H1 (cell line): ENCODE data around the gene CHI3L1. TPM values are rescaled to one million over a fixed set of nuclear protein-coding genes. Genes with fewer than 3 reads are reported as not detected.

Experiments used
- CTCF ChIA-PET: fragments of 300-600 bp; sonication (Branson Sonifier 250); formaldehyde crosslinking; loops from one replicate; lab custom pipeline; 2021; ENCODE audit not compliant: partially characterized antibody; lab: Charles Lee
- POLR2A ChIA-PET: fragments of 300-600 bp; sonication (Branson Sonifier 250); formaldehyde crosslinking; loops from one replicate; lab custom pipeline; 2021; ENCODE audit warnings: inconsistent platforms; ENCODE audit not compliant: partially characterized antibody; lab: Charles Lee
- DNase-seq, 2 experiments: peaks; one replicate each; pipeline versions ENCODE4 v3.0.0 to v3.0.0-alpha.2; 2010 to 2022; ENCODE audit warnings: low spot score in 2 of 2, low read depth in 1 of 2, mixed read lengths in 1 of 2
- FAIRE-seq: peaks from 2 replicates; lab custom pipeline; 2011; peaks lifted over from hg19 to GRCh38; lab: Jason Lieb, UNC
- H2AFZ ChIP-seq: 2 replicates; pipeline ENCODE4 v1.8.1; 2012; ENCODE audit warnings: low read length, inconsistent platforms
- H2AK5ac ChIP-seq: 2 replicates; pipeline ENCODE4 v1.6.1; 2013; ENCODE audit warnings: low read depth, low read length
- H2BK120ac ChIP-seq: replicated peaks from 2 replicates; pipeline ENCODE3; 2013; ENCODE audit warnings: low read depth, low read length, inconsistent platforms
- H2BK12ac ChIP-seq: 2 replicates; pipeline ENCODE4 v1.6.1; 2013; ENCODE audit warnings: low read depth, low read length
- H2BK15ac ChIP-seq: 2 replicates; pipeline ENCODE4 v1.6.1; 2013; ENCODE audit warnings: low read length
- H2BK20ac ChIP-seq: 2 replicates; pipeline ENCODE4 v1.6.1; 2013; ENCODE audit warnings: low read length
- H2BK5ac ChIP-seq: 2 replicates; pipeline ENCODE4 v1.6.1; 2013; ENCODE audit warnings: low read depth, low read length
- H3K14ac ChIP-seq: 2 replicates; pipeline ENCODE4 v1.6.1; 2013; ENCODE audit warnings: inconsistent platforms; ENCODE audit not compliant: insufficient read length
- H3K18ac ChIP-seq: 2 replicates; pipeline ENCODE4 v1.6.1; 2013; ENCODE audit warnings: low read length; ENCODE audit errors: extremely low read depth
- H3K23ac ChIP-seq: 2 replicates; pipeline ENCODE4 v1.6.1; 2013; ENCODE audit warnings: inconsistent platforms; ENCODE audit not compliant: insufficient read length
- H3K23me2 ChIP-seq: 2 replicates; pipeline ENCODE4 v1.6.1; 2013; ENCODE audit warnings: low read depth, low read length
- H3K27ac ChIP-seq: 2 replicates; pipeline ENCODE4 v1.6.1; 2011; ENCODE audit warnings: low read depth, low read length, inconsistent platforms
- H3K27me3 ChIP-seq, 4 experiments: replicated peaks in 1 of 4; 1 replicate in 1 of 4; 2 replicates in 3 of 4; pipeline versions ENCODE4 v1.6.1 to v1.8.1; 2011 to 2013; ENCODE audit warnings: low read length in 3 of 4, mild to moderate bottlenecking in 3 of 4, inconsistent platforms in 2 of 4, mixed read lengths in 2 of 4, moderate library complexity in 1 of 4; ENCODE audit not compliant: control insufficient read depth in 3 of 4, insufficient read depth in 3 of 4; ENCODE audit errors: extremely low read depth in 1 of 4
- H3K36me3 ChIP-seq, 4 experiments: 2 replicates each; pipeline versions ENCODE4 v1.6.1 to v1.8.1; 2011 to 2013; ENCODE audit warnings: mild to moderate bottlenecking in 4 of 4, low read length in 3 of 4, moderate library complexity in 2 of 4, control low read depth in 1 of 4, inconsistent platforms in 1 of 4; ENCODE audit not compliant: insufficient read depth in 4 of 4, control insufficient read depth in 2 of 4
- H3K4ac ChIP-seq: replicated peaks from 2 replicates; pipeline ENCODE3; 2013; ENCODE audit warnings: low read length, low read depth, mixed read lengths, inconsistent platforms; ENCODE audit not compliant: insufficient read length
- H3K4me1 ChIP-seq, 4 experiments: replicated peaks in 1 of 4; 1 replicate in 1 of 4; 2 replicates in 3 of 4; pipeline versions ENCODE4 v1.6.1 to v1.8.1; 2011 to 2013; ENCODE audit warnings: low read length in 3 of 4, inconsistent platforms in 2 of 4, mixed read lengths in 1 of 4; ENCODE audit not compliant: insufficient read depth in 4 of 4, control insufficient read depth in 3 of 4
- H3K4me2 ChIP-seq, 2 experiments: 2 replicates each; pipeline versions ENCODE4 v1.6.1 to v1.8.1; 2011 to 2013; ENCODE audit warnings: low read depth in 2 of 2, low read length in 2 of 2, control low read depth in 1 of 2, inconsistent platforms in 1 of 2, mild to moderate bottlenecking in 1 of 2; ENCODE audit not compliant: insufficient read depth in 1 of 2
- H3K4me3 ChIP-seq, 4 experiments: fragments of 200-600, 300-600 bp in 1 of 4; sonication (generic), shearing (Covaris generic), sonication (Bioruptor Twin) in 1 of 4; 2 replicates each; pipeline versions ENCODE4 v1.5.1 to v1.8.1; 2011 to 2016; ENCODE audit warnings: low read length in 4 of 4, low read depth in 3 of 4, control low read depth in 2 of 4, inconsistent platforms in 2 of 4, mild to moderate bottlenecking in 2 of 4, mixed read lengths in 1 of 4, moderate library complexity in 1 of 4; ENCODE audit not compliant: insufficient read depth in 2 of 4; ENCODE audit errors: extremely low read depth in 1 of 4
- H3K56ac ChIP-seq: replicated peaks from 2 replicates; pipeline ENCODE3; 2013; ENCODE audit warnings: low read depth, mild to moderate bottlenecking, mixed read lengths, low read length, inconsistent platforms; ENCODE audit not compliant: insufficient read length
- H3K79me1 ChIP-seq: 2 replicates; pipeline ENCODE4 v1.6.1; 2013; ENCODE audit warnings: low read depth, low read length, control low read depth
- H3K79me2 ChIP-seq, 2 experiments: 2 replicates each; pipeline versions ENCODE4 v1.6.1 to v1.8.1; 2012 to 2013; ENCODE audit warnings: low read length in 2 of 2, mild to moderate bottlenecking in 2 of 2, inconsistent platforms in 1 of 2; ENCODE audit not compliant: insufficient read depth in 2 of 2, control insufficient read depth in 1 of 2
- H3K9ac ChIP-seq, 4 experiments: replicated peaks in 1 of 4; 1 replicate in 1 of 4; 2 replicates in 3 of 4; pipeline versions ENCODE4 v1.6.1 to v1.8.1; 2011 to 2013; ENCODE audit warnings: low read depth in 3 of 4, low read length in 3 of 4, control low read depth in 2 of 4, mild to moderate bottlenecking in 2 of 4, moderate library complexity in 2 of 4, inconsistent platforms in 1 of 4; ENCODE audit errors: extremely low read depth in 1 of 4
- H3K9me3 ChIP-seq, 2 experiments: 2 replicates each; pipeline versions ENCODE4 v1.6.1 to v1.8.1; 2012 to 2013; ENCODE audit warnings: mild to moderate bottlenecking in 2 of 2, moderate library complexity in 2 of 2, control low read depth in 1 of 2, inconsistent platforms in 1 of 2, low read depth in 1 of 2, low read length in 1 of 2, mixed read lengths in 1 of 2; ENCODE audit not compliant: insufficient read depth in 2 of 2
- H4K20me1 ChIP-seq, 2 experiments: replicated peaks in 1 of 2; 2 replicates each; pipeline versions ENCODE3 to v1.8.1; 2011 to 2013; ENCODE audit warnings: inconsistent platforms in 2 of 2, low read length in 2 of 2, mild to moderate bottlenecking in 1 of 2; ENCODE audit not compliant: insufficient read depth in 2 of 2, control insufficient read depth in 1 of 2
- H4K5ac ChIP-seq: 2 replicates; pipeline ENCODE4 v1.6.1; 2013; ENCODE audit warnings: low read length, low read depth, mixed read lengths, inconsistent platforms; ENCODE audit not compliant: insufficient read length
- H4K8ac ChIP-seq: 2 replicates; pipeline ENCODE4 v1.8.0; 2013; ENCODE audit warnings: mild to moderate bottlenecking, moderate library complexity, low read length, inconsistent platforms; ENCODE audit not compliant: insufficient read depth; ENCODE audit errors: extremely low read depth
- H4K91ac ChIP-seq: replicated peaks from 2 replicates; pipeline ENCODE3; 2013; ENCODE audit warnings: low read length, mixed read lengths, inconsistent platforms; ENCODE audit not compliant: insufficient read length
- CBX5 ChIP-seq: fragments of 300-800, 300-1000 bp; sonication (generic); IDR thresholded peaks from 2 replicates; pipeline ENCODE4 v1.7.1; 2016; ENCODE audit warnings: antibody characterized with exemption, low read length, low read depth
- E2F6 ChIP-seq: IDR thresholded peaks from 2 replicates; pipeline ENCODE4 v1.6.1; 2012; ENCODE audit warnings: inconsistent platforms
- KDM1A ChIP-seq: fragments of 200-600, 300-600 bp; sonication (generic); IDR thresholded peaks from 2 replicates; pipeline ENCODE4 v1.7.1; 2016; ENCODE audit warnings: mild to moderate bottlenecking, low read length, borderline replicate concordance
- NANOG ChIP-seq: IDR thresholded peaks from 2 replicates; pipeline ENCODE4 v1.6.1; 2011; ENCODE audit warnings: low read length, low read depth, mild to moderate bottlenecking, inconsistent platforms; ENCODE audit not compliant: insufficient read depth, poor library complexity, severe bottlenecking
- PHF8 ChIP-seq: fragments of 200-600 bp; sonication (generic); conservative IDR thresholded peaks from 2 replicates; pipeline ENCODE4 v1.7.1; 2012; ENCODE audit warnings: low read depth, mild to moderate bottlenecking, inconsistent platforms, low read length, moderate library complexity
- RBBP5 ChIP-seq: IDR thresholded peaks from 2 replicates; pipeline ENCODE4 v1.7.1; 2012; ENCODE audit warnings: low read depth, mild to moderate bottlenecking, inconsistent platforms, low read length, moderate library complexity, borderline replicate concordance
- WGBS, 2 experiments: shearing (Covaris generic) in 1 of 2; methylation state at CpG; one replicate each; pipeline versions ENCODE4 v1.1.6 to v1.1.7; 2013 to 2015; ENCODE audit warnings: low lambda C conversion rate in 2 of 2, mixed read lengths in 2 of 2, inconsistent platforms in 1 of 2, low coverage in 1 of 2, missing lambda C conversion rate in 1 of 2; ENCODE audit not compliant: insufficient replicate concordance in 2 of 2, insufficient coverage in 1 of 2, insufficient read length in 1 of 2; ENCODE audit errors: extremely low coverage in 1 of 2, missing lambda C conversion rate in 1 of 2; 5-methylcytosine and 5-hydroxymethylcytosine counted together
- polyA plus RNA-seq, 7 experiments: library from polyadenylated mRNA; depleted of rRNA in 3 of 7; stranded (reverse) in 5 of 7; unstranded in 2 of 7; fragments of >200 nt in 5 of 7; fragments of 200-250 nt in 2 of 7; gene quantifications; 1 replicate in 5 of 7; 2 replicates in 1 of 7; 4 replicates in 1 of 7; pipeline versions ENCODE4 v1.2.1 to v1.2.3, GENCODE V29; 2011 to 2013; ENCODE audit warnings: missing spikeins in 2 of 7, mixed read lengths in 2 of 7
- total RNA-seq: library from RNA; stranded (reverse); fragmentation: NEBNext Ultra II Directional; extraction: Animal tissue kit (Norgen Biotek cat#: 25700); gene quantifications from 2 replicates; pipeline ENCODE4 v1.2.1, GENCODE V29; 2021

The CHI3L1 gene
- total and polyA plus RNA-seq, 2 of the 8 experiments (the other 6 are each of a cell fraction or from before 2014, with no cell fraction given): 1.0 TPM; not detected in 1

- Histone ChIP-seq H4K5ac (no peak overlapping the region), H3K4me2 (peak overlapping the region in 1 of 2 experiments; percentile 38; a peak in 2 of 4 replicates), H4K91ac (no peak overlapping the region), H3K9me3 (peaks cover 0 to 5% of the 10 kb centered on the region in 2 experiments; a peak in 1 of 4 replicates), H3K9ac (no peak overlapping the region), H2AK5ac (no peak overlapping the region), H2BK12ac (0 out of 2 replicates have a peak overlapping the region, but pooled peaks have one; percentile 98), H3K4ac (no peak overlapping the region), H2BK20ac (peak overlapping the region; percentile 26; the same call in 1 of the 2 replicates), H3K79me2 (no peaks in the 10 kb centered on the region), H3K27ac (no peak overlapping the region), H4K20me1 (no peaks in the 10 kb centered on the region), H3K4me1 (peaks cover 7 to 38% (median 15%) of the 10 kb centered on the region in 4 experiments), H2BK15ac (no peak overlapping the region), H2BK120ac (no peak overlapping the region), H4K8ac (no peak overlapping the region), H3K56ac (no peak overlapping the region), H3K79me1 (no peaks in the 10 kb centered on the region), H3K27me3 (no peaks in the 10 kb centered on the region), H2BK5ac (peak overlapping the region; percentile 2; the same call in 1 of the 2 replicates), H3K18ac (no peak overlapping the region), H3K23me2 (no peaks in the 10 kb centered on the region; the same call in 1 of the 2 replicates), H3K23ac (no peak overlapping the region), H3K36me3 (no peaks in the 10 kb centered on the region), H3K14ac (no peak overlapping the region), H2AFZ (no peak overlapping the region), H3K4me3 (no peak overlapping the region)
- DNase-seq (no peak), FAIRE-seq (no peak)
- ChIA-PET CTCF (interaction anchor here (0.6 to 49.1 kb wide), 24 partner anchors 15 to 649 kb away, joined by 3 to 1071 read pairs (median 6); partner anchors contain the start of genes ADORA1, MYBPH, MYOG and PPFIA4), POLR2A (interaction anchor here (0.9 to 2.4 kb wide), 3 partner anchors 19 to 59 kb away, joined by 3 to 8 read pairs (median 4); no protein-coding TSS in a partner anchor)
- WGBS, 2 experiments: 42% methylated on average over 5 of the region's 5 CpGs; no CpG with 5 or more reads in 1 of the 2 experiments
- no peak for TF ChIP-seq E2F6
- no peak for TF ChIP-seq PHF8
- no peak for TF ChIP-seq CBX5
- no peak for TF ChIP-seq NANOG
- TF ChIP-seq KDM1A: no peak
- TF ChIP-seq RBBP5: no peak
Measured at GRCh38 chr1:203147376-203147775, 39.1 kb downstream of the CHI3L1 start.
